GM23338 (cell line): Measurements from ENCODE around the gene TEX29. TPM values are rescaled to one million over a fixed set of nuclear protein-coding genes. Genes with fewer than 3 reads are reported as not detected.

Experiments
- ATAC-seq: fragments of 200-7000 bp; cut with Tn5 transposase; 3 replicates; pipeline ENCODE4 v1.9.1; 2020
- DNase-seq: peaks from one replicate; pipeline ENCODE4 v3.0.0-alpha.2; 2015; ENCODE audit warnings: low spot score
- H2AFZ ChIP-seq: fragments of 200-600 bp; sonication (generic); 2 replicates; pipeline ENCODE4 v1.8.0; 2016; ENCODE audit warnings: antibody characterized with exemption, mild to moderate bottlenecking, moderate library complexity
- H3F3A ChIP-seq: fragments of 200-600 bp; sonication (generic); replicated peaks from 2 replicates; pipeline ENCODE4 v1.8.0; 2017; ENCODE audit warnings: antibody characterized with exemption, mixed run types, low read depth
- H3K27ac ChIP-seq: fragments of 200-600 bp; sonication (generic); 2 replicates; pipeline ENCODE4 v1.6.1; 2016; ENCODE audit warnings: low read depth
- H3K27me3 ChIP-seq: fragments of 200-600 bp; sonication (generic); 2 replicates; pipeline ENCODE4 v1.8.0; 2016; ENCODE audit warnings: mild to moderate bottlenecking, mixed run types, moderate library complexity; ENCODE audit not compliant: insufficient read depth
- H3K36me3 ChIP-seq: fragments of 200-600 bp; sonication (generic); 2 replicates; pipeline ENCODE4 v1.8.0; 2016; ENCODE audit warnings: mild to moderate bottlenecking; ENCODE audit not compliant: insufficient read depth
- H3K4me1 ChIP-seq: fragments of 200-600 bp; sonication (generic); 2 replicates; pipeline ENCODE4 v1.8.0; 2016; ENCODE audit warnings: mild to moderate bottlenecking, moderate library complexity; ENCODE audit not compliant: insufficient read depth
- H3K4me2 ChIP-seq: fragments of 200-600 bp; sonication (generic); 2 replicates; pipeline ENCODE4 v1.7.1; 2017; ENCODE audit warnings: mixed run types
- H3K4me3 ChIP-seq: fragments of 200-600 bp; sonication (generic); 2 replicates; pipeline ENCODE4 v1.6.1; 2016; ENCODE audit warnings: mixed run types
- H3K79me2 ChIP-seq: fragments of 200-600 bp; sonication (generic); replicated peaks from 2 replicates; pipeline ENCODE4 v1.8.0; 2017; ENCODE audit warnings: mild to moderate bottlenecking; ENCODE audit not compliant: insufficient read depth
- H3K9me2 ChIP-seq: fragments of 200-600 bp; sonication (generic); 2 replicates; pipeline ENCODE4 v1.8.0; 2017; ENCODE audit not compliant: insufficient read depth
- H4K20me1 ChIP-seq: fragments of 200-600 bp; sonication (generic); replicated peaks from 2 replicates; pipeline ENCODE4 v1.8.0; 2017; ENCODE audit warnings: mild to moderate bottlenecking; ENCODE audit not compliant: insufficient read depth
- H3K27ac Mint-ChIP-seq: 2 replicates; pipeline ENCODE4 v1.8.0; 2020; ENCODE audit warnings: inconsistent platforms, mild to moderate bottlenecking, moderate library complexity, mixed read lengths
- H3K27me3 Mint-ChIP-seq: 3 replicates; pipeline ENCODE4 v1.8.0; 2022; ENCODE audit warnings: low read depth, mild to moderate bottlenecking, moderate library complexity, mixed read lengths, inconsistent platforms; ENCODE audit not compliant: insufficient read depth, poor library complexity
- H3K36me3 Mint-ChIP-seq: 3 replicates; pipeline ENCODE4 v1.8.0; 2021; ENCODE audit warnings: low read depth, mild to moderate bottlenecking, inconsistent platforms, moderate library complexity, mixed read lengths
- H3K4me1 Mint-ChIP-seq: 3 replicates; pipeline ENCODE4 v1.8.0; 2020; ENCODE audit warnings: mild to moderate bottlenecking, inconsistent platforms, mixed read lengths
- H3K4me3 Mint-ChIP-seq: 3 replicates; pipeline ENCODE4 v1.8.0; 2021; ENCODE audit warnings: moderate library complexity, mild to moderate bottlenecking, inconsistent platforms, mixed read lengths
- H3K9me3 Mint-ChIP-seq: 3 replicates; pipeline ENCODE4 v1.8.0; 2020; ENCODE audit warnings: moderate library complexity, mild to moderate bottlenecking, inconsistent platforms, mixed read lengths
- CREB1 ChIP-seq: fragments of 250-450 bp; sonication (Bioruptor Pico); IDR thresholded peaks from 2 replicates; pipeline ENCODE4 v1.5.0; 2020; ENCODE audit warnings: low read depth, mild to moderate bottlenecking, moderate library complexity
- CTCF ChIP-seq, 2 experiments: fragments of 200-600 bp in 1 of 2; sonication (generic) in 1 of 2; conservative IDR thresholded peaks; 2 replicates each; pipeline versions ENCODE4 v1.5.1 to v1.6.1; 2016 to 2017; ENCODE audit warnings: antibody characterized with exemption in 2 of 2, low read depth in 2 of 2, mild to moderate bottlenecking in 2 of 2, moderate library complexity in 1 of 2
- ETS1 ChIP-seq: IDR thresholded peaks from 2 replicates; pipeline ENCODE4 v1.6.1; 2016; ENCODE audit warnings: antibody characterized with exemption
- EZH2 ChIP-seq: fragments of 200-600 bp; sonication (generic); IDR thresholded peaks from one replicate; pipeline ENCODE4 v1.8.0; 2017; ENCODE audit warnings: antibody characterized with exemption, mild to moderate bottlenecking, low read depth; ENCODE audit not compliant: unreplicated experiment
- EZH2phosphoT487 ChIP-seq: fragments of 200-600 bp; sonication (generic); IDR thresholded peaks from one replicate; pipeline ENCODE4 v1.8.1; 2018; ENCODE audit warnings: antibody characterized with exemption; ENCODE audit not compliant: unreplicated experiment
- JUNB ChIP-seq: IDR thresholded peaks from one replicate; pipeline ENCODE4 v1.6.1; 2016; ENCODE audit warnings: antibody characterized with exemption; ENCODE audit not compliant: unreplicated experiment
- NANOG ChIP-seq: IDR thresholded peaks from 2 replicates; pipeline ENCODE4 v1.6.1; 2016; ENCODE audit warnings: antibody characterized with exemption, borderline replicate concordance
- POLR2AphosphoS5 ChIP-seq: IDR thresholded peaks from 2 replicates; pipeline ENCODE4 v1.6.1; 2016; ENCODE audit warnings: antibody characterized with exemption, low read depth
- REST ChIP-seq: IDR thresholded peaks from one replicate; pipeline ENCODE4 v1.6.1; 2018; ENCODE audit warnings: antibody characterized with exemption; ENCODE audit not compliant: unreplicated experiment
- STAT1 ChIP-seq: IDR thresholded peaks from one replicate; pipeline ENCODE4 v1.6.1; 2016; ENCODE audit warnings: antibody characterized with exemption; ENCODE audit not compliant: unreplicated experiment
- ZNF114 ChIP-seq: fragments of 250-450 bp; sonication (Bioruptor Pico); IDR thresholded peaks from 2 replicates; pipeline ENCODE4 v1.5.0; 2020; ENCODE audit warnings: mild to moderate bottlenecking, moderate library complexity
- ZNF331 ChIP-seq: fragments of 250-450 bp; sonication (Bioruptor Pico); IDR thresholded peaks from 2 replicates; pipeline ENCODE4 v1.5.0; 2020; ENCODE audit warnings: low read depth, mild to moderate bottlenecking, moderate library complexity
- ZNF462 ChIP-seq: fragments of 250-450 bp; sonication (Bioruptor Pico); IDR thresholded peaks from 2 replicates; pipeline ENCODE4 v1.5.0; 2020; ENCODE audit warnings: mild to moderate bottlenecking, moderate library complexity
- polyA plus RNA-seq: library from polyadenylated mRNA; unstranded; fragments of >200 nt; fragmentation: Nextera tagmentation; extraction: Ambion mirVana; gene quantifications from 2 replicates; pipeline ENCODE4 v1.2.1, GENCODE V29; 2016
- total RNA-seq: library from RNA; depleted of rRNA; stranded (reverse); fragments of >200 nt; shearing (Covaris generic); gene quantifications from 2 replicates; pipeline ENCODE4 v1.2.3, GENCODE V29; 2014

Gene TEX29
- total and polyA plus RNA-seq, 2 experiments from 2014 or later: 0.31 TPM; not detected in 1

GRCh38 chr13:111387945-111388600 lies 67.6 kb downstream of the TEX29 start:
- H3K4me3 Mint-ChIP-seq: no peak overlapping the region
- no peak overlapping the region for H3K27ac Mint-ChIP-seq
- no peaks in the 10 kb centered on the region; the same call in 1 of the 3 replicates for H3K9me3 Mint-ChIP-seq
- Histone ChIP-seq H3K4me1 (no peaks in the 10 kb centered on the region), H2AFZ (no peak overlapping the region), H3K79me2 (no peaks in the 10 kb centered on the region), H3K4me2 (no peak overlapping the region), H3K27me3 (no peaks in the 10 kb centered on the region), H3K27ac (no peak overlapping the region), H4K20me1 (no peaks in the 10 kb centered on the region), H3K4me3 (no peak overlapping the region), H3F3A (no peaks in the 10 kb centered on the region), H3K9me2 (no peaks in the 10 kb centered on the region), H3K36me3 (no peaks in the 10 kb centered on the region)
- H3K4me1 Mint-ChIP-seq: peaks cover 4% of the 10 kb centered on the region; the same call in 2 of the 3 replicates
- no peak for ATAC-seq
- no peak for DNase-seq
- no peaks in the 10 kb centered on the region for H3K36me3 Mint-ChIP-seq
- H3K27me3 Mint-ChIP-seq: peaks cover 2% of the 10 kb centered on the region
- no peak for TF ChIP-seq EZH2
- TF ChIP-seq NANOG: no peak
- TF ChIP-seq JUNB: no peak
- no peak for TF ChIP-seq ZNF114 (CRISPR knock-in tag)
- no peak for TF ChIP-seq EZH2phosphoT487
- TF ChIP-seq ZNF331 (CRISPR knock-in tag): no peak
- TF ChIP-seq CREB1 (CRISPR knock-in tag): no peak
- no peak for TF ChIP-seq ETS1
- TF ChIP-seq CTCF (conservative IDR thresholded peaks at IDR 0.05; ENCODE audit: low read depth in 2 of 2): no peak
- no peak for TF ChIP-seq STAT1
- no peak for TF ChIP-seq ZNF462 (CRISPR knock-in tag)
- no peak for TF ChIP-seq POLR2AphosphoS5
- TF ChIP-seq REST: no peak
